GM12891 (cell line): ENCODE measurements around the gene PCSK9.

ENCODE experiments used
- PAX5 ChIP-seq: IDR thresholded peaks from 2 replicates; pipeline ENCODE4 v1.6.1; 2011; ENCODE audit warnings: low read length, moderate library complexity, mild to moderate bottlenecking; ENCODE audit not compliant: insufficient read depth, severe bottlenecking
- POLR2A ChIP-seq: IDR thresholded peaks from 2 replicates; pipeline ENCODE4 v1.6.1; 2011; ENCODE audit warnings: low read depth, low read length, control low read depth
- POLR2AphosphoS5 ChIP-seq: IDR thresholded peaks from 2 replicates; pipeline ENCODE4 v1.6.1; 2011; ENCODE audit warnings: low read depth, low read length, control low read depth
- SPI1 ChIP-seq: IDR thresholded peaks from 2 replicates; pipeline ENCODE4 v1.6.1; 2011; ENCODE audit warnings: low read depth, low read length, control low read depth
- TAF1 ChIP-seq: IDR thresholded peaks from 2 replicates; pipeline ENCODE4 v1.6.1; 2011; ENCODE audit warnings: low read depth, low read length, control low read depth

DNA sequence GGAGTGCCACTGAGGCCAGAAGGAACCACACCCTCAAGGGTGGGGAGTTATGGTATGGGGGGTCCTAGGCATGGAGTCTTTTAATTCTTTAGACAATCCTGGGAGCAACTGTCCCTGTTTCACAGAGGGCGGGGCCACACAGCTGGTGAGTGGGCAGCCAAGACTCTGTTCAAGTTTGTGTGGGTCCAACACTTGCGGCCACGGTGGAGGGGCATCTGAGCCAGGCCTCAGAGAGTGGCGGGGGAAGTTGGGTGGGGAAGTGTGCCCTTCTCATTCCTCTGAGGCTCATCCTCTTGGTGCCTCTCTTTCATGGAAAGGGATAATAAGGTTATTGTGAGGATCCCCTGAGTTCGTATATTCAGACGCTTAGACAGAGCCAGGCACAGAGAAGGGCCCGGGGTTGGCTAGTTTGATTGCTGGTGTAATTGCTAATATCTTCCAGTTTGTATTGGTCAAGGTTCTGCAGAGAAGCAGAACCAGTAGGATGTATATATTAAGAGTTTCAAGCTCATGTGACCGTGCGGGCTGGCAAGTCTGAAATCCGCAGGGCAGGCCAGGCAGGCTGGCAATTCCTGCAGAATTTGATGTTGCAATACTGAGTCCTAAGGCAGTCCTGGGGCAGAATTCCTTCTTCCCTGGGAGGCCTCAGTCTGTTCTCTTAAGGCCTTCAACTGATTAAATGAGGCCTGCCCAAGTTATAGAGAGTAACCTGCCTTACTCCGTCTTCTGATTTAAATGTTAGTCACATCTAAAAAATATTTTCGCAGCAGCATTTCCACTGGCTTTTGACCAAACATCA, 15.9 kb downstream of the PCSK9 start:
- no peak for TF ChIP-seq POLR2AphosphoS5
- TF ChIP-seq POLR2A, result no peak
- TF ChIP-seq TAF1, result no peak
- TF ChIP-seq SPI1, result no peak
- TF ChIP-seq PAX5, result no peak
